HCT116 (cell line): ENCODE results near the gene SDK2. TPM values are rescaled to one million over a fixed set of nuclear protein-coding genes. Genes with fewer than 3 reads are reported as not detected.

ENCODE experiments used
- ATAC-seq: fragments of 200-7000 bp; cut with Tn5 transposase; 2 replicates; pipeline ENCODE4 v1.9.1; 2020; ENCODE audit warnings: mild to moderate bottlenecking, moderate library complexity
- BruUV-seq: library from RNA; stranded (reverse); fragments of 400-500 nt; replicated peaks from 2 replicates; lab custom pipeline; 2021; lab: Mats Ljungman, UMichigan
- CTCF ChIA-PET: fragments of 300-600 bp; sonication (Branson Sonifier 250); formaldehyde crosslinking; loops from one replicate; lab custom pipeline; 2021; ENCODE audit warnings: antibody characterized with exemption; lab: Charles Lee
- POLR2A ChIA-PET: fragments of 300-600, 350-600 bp; sonication (Branson Sonifier 250); formaldehyde crosslinking; loops from one replicate; lab custom pipeline; 2021; ENCODE audit warnings: antibody characterized with exemption; lab: Charles Lee
- RAD21 ChIA-PET, 2 experiments: fragments of 300-600 bp; sonication (Branson Sonifier 250); formaldehyde crosslinking; loops; one replicate each; lab custom pipeline; 2023; ENCODE audit warnings: low total read pairs in 2 of 2; ENCODE audit not compliant: uncharacterized antibody in 2 of 2, unreplicated experiment in 2 of 2, low non-redundant PET in 1 of 2; lab: Charles Lee
- DNase-seq: peaks from one replicate; pipeline ENCODE4 v3.0.0-alpha.2; 2010; ENCODE audit warnings: low read depth, low spot score
- H2AFZ ChIP-seq: fragments of 200-600 bp; shearing (Covaris generic), sonication (generic); 2 replicates; pipeline ENCODE4 v1.6.1; 2017; ENCODE audit warnings: low read depth, mixed run types, mixed read lengths, antibody characterized with exemption, low read length; ENCODE audit not compliant: poor library complexity, severe bottlenecking
- H3K27ac ChIP-seq: 2 replicates; pipeline ENCODE4 v1.5.1; 2012; ENCODE audit warnings: low read depth, low read length
- H3K27me3 ChIP-seq: fragments of 200-600 bp; sonication (generic); 2 replicates; pipeline ENCODE4 v1.6.1; 2016; ENCODE audit warnings: mixed run types, low read length, mixed read lengths; ENCODE audit not compliant: insufficient read depth
- H3K36me3 ChIP-seq, 2 experiments: fragments of 200-500 bp in 1 of 2; fragments of 200-600 bp in 1 of 2; sonication (Bioruptor generic) in 1 of 2; sonication (generic) in 1 of 2; 2 replicates each; pipeline versions ENCODE4 v1.5.1 to v1.6.1; 2014 to 2016; ENCODE audit warnings: low read length in 2 of 2, inconsistent platforms in 1 of 2, mixed read lengths in 1 of 2, mixed run types in 1 of 2; ENCODE audit not compliant: insufficient read depth in 2 of 2, control insufficient read depth in 1 of 2
- H3K4me1 ChIP-seq, 2 experiments: fragments of 200-600 bp in 1 of 2; sonication (generic) in 1 of 2; 2 replicates each; pipeline versions ENCODE4 v1.5.1 to v1.6.1; 2012 to 2017; ENCODE audit warnings: low read length in 2 of 2, inconsistent platforms in 1 of 2, mild to moderate bottlenecking in 1 of 2, mixed read lengths in 1 of 2, mixed run types in 1 of 2, moderate library complexity in 1 of 2; ENCODE audit not compliant: insufficient read depth in 2 of 2, control insufficient read depth in 1 of 2
- H3K4me2 ChIP-seq: fragments of 200-600 bp; sonication (generic); 2 replicates; pipeline ENCODE4 v1.6.1; 2017; ENCODE audit warnings: mixed run types, low read length, mixed read lengths
- H3K4me3 ChIP-seq, 2 experiments: fragments of 200-600 bp in 1 of 2; sonication (generic) in 1 of 2; replicated peaks in 1 of 2; 2 replicates each; pipeline ENCODE4 v1.5.1; 2011 to 2016; ENCODE audit warnings: low read length in 2 of 2, control low read depth in 1 of 2, low read depth in 1 of 2, mild to moderate bottlenecking in 1 of 2, mixed read lengths in 1 of 2, mixed run types in 1 of 2
- H3K79me2 ChIP-seq: fragments of 200-600 bp; sonication (generic); 2 replicates; pipeline ENCODE4 v1.6.1; 2017; ENCODE audit warnings: mild to moderate bottlenecking, mixed run types, low read length, moderate library complexity, mixed read lengths; ENCODE audit not compliant: insufficient read depth
- H3K9ac ChIP-seq: fragments of 200-600 bp; sonication (generic); 2 replicates; pipeline ENCODE4 v1.6.1; 2016; ENCODE audit warnings: low read length, mixed read lengths
- H3K9me2 ChIP-seq: fragments of 200-600 bp; sonication (generic), shearing (Covaris generic); 2 replicates; pipeline ENCODE4 v1.6.1; 2017; ENCODE audit warnings: mixed run types, mild to moderate bottlenecking, moderate library complexity; ENCODE audit not compliant: insufficient read depth
- H3K9me3 ChIP-seq, 2 experiments: fragments of 200-500 bp in 1 of 2; fragments of 200-600 bp in 1 of 2; sonication (Bioruptor generic) in 1 of 2; sonication (generic) in 1 of 2; 2 replicates each; pipeline ENCODE4 v1.6.1; 2014 to 2017; ENCODE audit warnings: low read length in 2 of 2, mixed read lengths in 2 of 2, inconsistent platforms in 1 of 2, low read depth in 1 of 2, mild to moderate bottlenecking in 1 of 2, mixed run types in 1 of 2, moderate library complexity in 1 of 2; ENCODE audit not compliant: control insufficient read depth in 1 of 2, insufficient read depth in 1 of 2
- H4K20me1 ChIP-seq: fragments of 200-600 bp; sonication (generic), shearing (Covaris generic); 2 replicates; pipeline ENCODE4 v1.6.1; 2017; ENCODE audit warnings: mixed run types, mild to moderate bottlenecking, moderate library complexity; ENCODE audit not compliant: insufficient read depth
- ATF3 ChIP-seq: IDR thresholded peaks from 2 replicates; pipeline ENCODE4 v1.6.1; 2012
- CBX3 ChIP-seq: IDR thresholded peaks from 2 replicates; pipeline ENCODE4 v1.6.1; 2012; ENCODE audit warnings: low read depth
- CEBPB ChIP-seq: IDR thresholded peaks from 2 replicates; pipeline ENCODE4 v1.6.1; 2012; ENCODE audit warnings: low read depth
- CTCF ChIP-seq, 3 experiments: fragments of 200-600 bp in 1 of 3; sonication (generic) in 1 of 3; IDR thresholded peaks in 2 of 3; conservative IDR thresholded peaks in 1 of 3; 2 replicates each; pipeline ENCODE4 v1.5.1; 2012 to 2017; ENCODE audit warnings: low read depth in 2 of 3, low read length in 2 of 3, antibody characterized with exemption in 1 of 3, borderline replicate concordance in 1 of 3, control low read depth in 1 of 3, mild to moderate bottlenecking in 1 of 3, mixed read lengths in 1 of 3, mixed run types in 1 of 3, moderate library complexity in 1 of 3; ENCODE audit not compliant: insufficient read depth in 1 of 3
- EGR1 ChIP-seq: IDR thresholded peaks from 2 replicates; pipeline ENCODE4 v1.6.1; 2012; ENCODE audit warnings: low read depth
- ELF1 ChIP-seq: IDR thresholded peaks from 2 replicates; pipeline ENCODE4 v1.6.1; 2012; ENCODE audit warnings: low read depth, borderline replicate concordance
- EZH2phosphoT487 ChIP-seq: fragments of 200-600 bp; IDR thresholded peaks from 2 replicates; pipeline ENCODE4 v1.6.1; 2018; ENCODE audit warnings: antibody characterized with exemption, borderline replicate concordance
- MAX ChIP-seq: IDR thresholded peaks from 2 replicates; pipeline ENCODE4 v1.6.1; 2012
- POLR2A ChIP-seq: IDR thresholded peaks from 2 replicates; pipeline ENCODE4 v1.7.0; 2011; ENCODE audit warnings: borderline replicate concordance; ENCODE audit not compliant: insufficient read depth, insufficient read length; ENCODE audit errors: extremely low read depth
- POLR2AphosphoS5 ChIP-seq: IDR thresholded peaks from 2 replicates; pipeline ENCODE4 v1.6.1; 2011; ENCODE audit warnings: mild to moderate bottlenecking, low read depth, low read length, moderate library complexity
- SIN3A ChIP-seq: IDR thresholded peaks from 2 replicates; pipeline ENCODE4 v1.6.1; 2012; ENCODE audit warnings: low read depth
- SRF ChIP-seq: IDR thresholded peaks from 2 replicates; pipeline ENCODE4 v1.6.1; 2012; ENCODE audit warnings: low read depth
- TCF7L2 ChIP-seq: IDR thresholded peaks from 2 replicates; pipeline ENCODE4 v1.7.0; 2011; ENCODE audit warnings: borderline replicate concordance, inconsistent platforms; ENCODE audit not compliant: insufficient read depth, insufficient read length; ENCODE audit errors: extremely low read depth
- YY1 ChIP-seq: IDR thresholded peaks from 2 replicates; pipeline ENCODE4 v1.6.1; 2011; ENCODE audit warnings: low read length, low read depth, moderate library complexity, mild to moderate bottlenecking; ENCODE audit not compliant: insufficient replicate concordance; ENCODE audit errors: extremely low read depth
- ZNF274 ChIP-seq: fragments of 200-500 bp; sonication (Bioruptor generic); IDR thresholded peaks from 2 replicates; pipeline ENCODE4 v1.6.1; 2014; ENCODE audit warnings: mild to moderate bottlenecking, low read depth, low read length, inconsistent platforms
- intact Hi-C: fragments of 100-400 bp; cut with micrococcal nuclease; formaldehyde crosslinking; loops from 2 replicates; pipeline ENCODE4 v1.10.0; 2022
- total RNA-seq: library from RNA; stranded (reverse); gene quantifications from one replicate; pipeline ENCODE4 v1.2.1, GENCODE V29; 2021; ENCODE audit not compliant: unreplicated experiment
- TF ChIP-seq, protein P1 (sequence below): IDR thresholded peaks from 2 replicates; pipeline ENCODE4 v1.6.1; 2011; ENCODE audit warnings: mild to moderate bottlenecking, low read length, moderate library complexity; ENCODE audit not compliant: insufficient replicate concordance; ENCODE audit errors: extremely low read depth

Gene SDK2
- total RNA-seq, 1 experiment from 2014 or later, result 0.10 TPM

DNA sequence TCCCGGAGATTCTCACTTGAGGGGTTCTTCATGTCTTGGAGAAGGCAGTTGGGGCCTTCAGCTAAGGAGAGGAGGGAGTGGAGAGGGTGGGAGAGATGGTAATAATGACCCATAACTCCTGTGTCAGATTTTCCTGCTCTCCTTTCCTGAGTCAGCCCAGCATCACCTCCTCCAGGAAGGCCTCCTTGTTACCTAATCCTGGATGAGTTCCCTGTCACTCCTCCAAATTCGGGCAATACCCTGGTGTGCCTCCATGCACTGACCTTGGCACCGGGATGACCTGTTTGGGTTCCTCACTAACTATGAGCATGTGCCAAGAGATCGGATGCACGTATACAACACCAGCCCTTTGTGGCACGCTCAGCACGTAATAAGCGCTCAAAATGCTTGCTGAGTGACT lies 38.8 kb downstream of the SDK2 start:
- no TSS peak for BruUV-seq
- TF ChIP-seq, protein P1, sequence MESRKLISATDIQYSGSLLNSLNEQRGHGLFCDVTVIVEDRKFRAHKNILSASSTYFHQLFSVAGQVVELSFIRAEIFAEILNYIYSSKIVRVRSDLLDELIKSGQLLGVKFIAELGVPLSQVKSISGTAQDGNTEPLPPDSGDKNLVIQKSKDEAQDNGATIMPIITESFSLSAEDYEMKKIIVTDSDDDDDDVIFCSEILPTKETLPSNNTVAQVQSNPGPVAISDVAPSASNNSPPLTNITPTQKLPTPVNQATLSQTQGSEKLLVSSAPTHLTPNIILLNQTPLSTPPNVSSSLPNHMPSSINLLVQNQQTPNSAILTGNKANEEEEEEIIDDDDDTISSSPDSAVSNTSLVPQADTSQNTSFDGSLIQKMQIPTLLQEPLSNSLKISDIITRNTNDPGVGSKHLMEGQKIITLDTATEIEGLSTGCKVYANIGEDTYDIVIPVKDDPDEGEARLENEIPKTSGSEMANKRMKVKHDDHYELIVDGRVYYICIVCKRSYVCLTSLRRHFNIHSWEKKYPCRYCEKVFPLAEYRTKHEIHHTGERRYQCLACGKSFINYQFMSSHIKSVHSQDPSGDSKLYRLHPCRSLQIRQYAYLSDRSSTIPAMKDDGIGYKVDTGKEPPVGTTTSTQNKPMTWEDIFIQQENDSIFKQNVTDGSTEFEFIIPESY, result no peak
- TF ChIP-seq POLR2A, result no peak
- no peak for TF ChIP-seq ZNF274
- TF ChIP-seq MAX, result no peak
- no peak for TF ChIP-seq CTCF (IDR thresholded peaks at IDR 0.05 in 2 of 3, conservative IDR thresholded peaks at IDR 0.05 in 1 of 3; ENCODE audit: borderline replicate concordance in 1 of 3, insufficient read depth in 1 of 3, low read depth in 2 of 3, low read length in 2 of 3)
- TF ChIP-seq YY1, result no peak
- no peak for TF ChIP-seq SIN3A
- TF ChIP-seq EZH2phosphoT487, result no peak
- TF ChIP-seq EGR1, result no peak
- no peak for TF ChIP-seq TCF7L2
- TF ChIP-seq SRF, result no peak
- no peak for TF ChIP-seq ELF1
- TF ChIP-seq POLR2AphosphoS5, result no peak
- TF ChIP-seq CBX3, result no peak
- no peak for TF ChIP-seq ATF3
- no peak for TF ChIP-seq CEBPB
- H3K4me2 ChIP-seq, result no peak overlapping the region
- intact Hi-C loops, result no loop called here
- CTCF ChIA-PET, result no interaction called here
- H3K9me3 ChIP-seq, result no peaks in the 10 kb centered on the region
- no peak overlapping the region for H3K9ac ChIP-seq
- H3K27ac ChIP-seq, result no peak overlapping the region
- H4K20me1 ChIP-seq, result no peaks in the 10 kb centered on the region
- RAD21 ChIA-PET, result no interaction called here
- H3K27me3 ChIP-seq, result peaks cover 26% of the 10 kb centered on the region
- no peaks in the 10 kb centered on the region for H3K79me2 ChIP-seq
- no peak overlapping the region for H2AFZ ChIP-seq
- POLR2A ChIA-PET, result no interaction called here
- no peaks in the 10 kb centered on the region; the same call in 1 of the 2 replicates for H3K9me2 ChIP-seq
- ATAC-seq, result no peak
- DNase-seq, result no peak
- no peaks in the 10 kb centered on the region for H3K36me3 ChIP-seq
- H3K4me1 ChIP-seq, result no peaks in the 10 kb centered on the region
- no peak overlapping the region for H3K4me3 ChIP-seq
